Upper lobe of right lung (tissue), 1 donor: ENCODE data around the gene ABCC1. TPM values are rescaled to one million over a fixed set of nuclear protein-coding genes. Genes with fewer than 3 reads are reported as not detected.
"Not testable (repeated sequence)": the region's sequence is repeated elsewhere in the genome, so short reads cannot be mapped to it uniquely, and the experiment has no call there.

Experiments
- ATAC-seq: fragments of 200-7000 bp; cut with Tn5 transposase; one replicate; pipeline ENCODE4 v1.9.1; 2020; ENCODE audit warnings: mild to moderate bottlenecking, moderate library complexity
- DNase-seq: peaks from one replicate; pipeline ENCODE4 v3.0.0-alpha.2; 2020
- H3K27ac ChIP-seq: fragments of 200-600 bp; one replicate; pipeline ENCODE4 v1.8.0; 2022
- H3K27me3 ChIP-seq: fragments of 200-600 bp; one replicate; pipeline ENCODE4 v1.8.0; 2022; ENCODE audit warnings: mild to moderate bottlenecking
- H3K36me3 ChIP-seq: fragments of 200-600 bp; one replicate; pipeline ENCODE4 v1.8.0; 2022
- H3K4me1 ChIP-seq: fragments of 200-600 bp; one replicate; pipeline ENCODE4 v1.8.0; 2022
- H3K4me3 ChIP-seq: fragments of 200-600 bp; one replicate; pipeline ENCODE4 v1.8.0; 2022; ENCODE audit warnings: mild to moderate bottlenecking
- H3K9me3 ChIP-seq: fragments of 200-600 bp; one replicate; pipeline ENCODE4 v1.8.0; 2022
- intact Hi-C: fragments of 100-400 bp; cut with DNase I; formaldehyde crosslinking; loops from one replicate; pipeline ENCODE4 v1.11.0; 2022
- total RNA-seq: library from RNA; stranded (reverse); fragmentation: NEBNext Ultra II Directional; extraction: Animal tissue kit (Norgen Biotek cat#: 25700); gene quantifications from one replicate; pipeline ENCODE4 v1.2.1, GENCODE V29; 2021
- TF ChIP-seq, protein P1 (sequence below): fragments of 200-600 bp; IDR thresholded peaks from one replicate; pipeline ENCODE4 v1.8.0; 2022; ENCODE audit warnings: antibody characterized with exemption
- donor health status: DM: no; HTN: yes; CAD: no; lungs with severe emphysema.

ABCC1 gene
- total RNA-seq, 1 donor from 2014 or later, result 50.6 TPM

DNA sequence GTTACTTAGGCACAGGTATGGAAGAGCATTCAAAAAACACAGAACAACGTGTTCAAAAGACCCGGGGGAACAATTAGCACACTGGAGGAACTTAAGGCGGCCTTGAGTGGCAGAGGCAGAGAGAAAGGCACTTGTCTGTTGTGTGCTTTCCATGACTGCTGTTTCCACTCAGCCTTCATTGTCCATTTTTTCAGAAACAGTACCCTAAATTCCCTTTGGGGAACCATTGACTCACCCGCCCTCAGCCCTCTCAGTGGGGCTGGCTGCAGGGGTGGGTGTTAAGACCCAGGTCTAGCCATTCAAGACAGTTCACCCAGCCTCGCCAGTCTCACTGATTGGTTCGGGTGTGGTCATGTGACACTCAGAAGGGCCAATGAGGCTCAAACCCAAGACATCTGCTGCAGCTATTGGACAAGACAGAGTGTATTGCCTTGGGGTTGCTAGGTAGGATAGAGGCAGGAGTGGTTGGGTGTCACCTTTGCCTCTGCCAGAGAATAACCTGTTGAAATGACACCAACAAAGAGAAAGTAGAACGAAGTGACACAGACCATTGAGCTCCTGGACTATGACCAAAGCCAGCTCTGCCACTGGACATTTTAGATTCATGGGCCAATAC, 41.4 kb upstream of the ABCC1 start:
- DNase-seq (no peak), ATAC-seq (peak; percentile 69)
- Histone ChIP-seq H3K27ac (no peak overlapping the region), H3K4me1 (no peaks in the 10 kb centered on the region), H3K36me3 (no peaks in the 10 kb centered on the region), H3K4me3 (no peak overlapping the region), H3K9me3 (no peaks in the 10 kb centered on the region), H3K27me3 (no peaks in the 10 kb centered on the region)
- intact Hi-C loops, result no loop called here
- TF ChIP-seq, protein P1, sequence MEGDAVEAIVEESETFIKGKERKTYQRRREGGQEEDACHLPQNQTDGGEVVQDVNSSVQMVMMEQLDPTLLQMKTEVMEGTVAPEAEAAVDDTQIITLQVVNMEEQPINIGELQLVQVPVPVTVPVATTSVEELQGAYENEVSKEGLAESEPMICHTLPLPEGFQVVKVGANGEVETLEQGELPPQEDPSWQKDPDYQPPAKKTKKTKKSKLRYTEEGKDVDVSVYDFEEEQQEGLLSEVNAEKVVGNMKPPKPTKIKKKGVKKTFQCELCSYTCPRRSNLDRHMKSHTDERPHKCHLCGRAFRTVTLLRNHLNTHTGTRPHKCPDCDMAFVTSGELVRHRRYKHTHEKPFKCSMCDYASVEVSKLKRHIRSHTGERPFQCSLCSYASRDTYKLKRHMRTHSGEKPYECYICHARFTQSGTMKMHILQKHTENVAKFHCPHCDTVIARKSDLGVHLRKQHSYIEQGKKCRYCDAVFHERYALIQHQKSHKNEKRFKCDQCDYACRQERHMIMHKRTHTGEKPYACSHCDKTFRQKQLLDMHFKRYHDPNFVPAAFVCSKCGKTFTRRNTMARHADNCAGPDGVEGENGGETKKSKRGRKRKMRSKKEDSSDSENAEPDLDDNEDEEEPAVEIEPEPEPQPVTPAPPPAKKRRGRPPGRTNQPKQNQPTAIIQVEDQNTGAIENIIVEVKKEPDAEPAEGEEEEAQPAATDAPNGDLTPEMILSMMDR, result no peak

DNA sequence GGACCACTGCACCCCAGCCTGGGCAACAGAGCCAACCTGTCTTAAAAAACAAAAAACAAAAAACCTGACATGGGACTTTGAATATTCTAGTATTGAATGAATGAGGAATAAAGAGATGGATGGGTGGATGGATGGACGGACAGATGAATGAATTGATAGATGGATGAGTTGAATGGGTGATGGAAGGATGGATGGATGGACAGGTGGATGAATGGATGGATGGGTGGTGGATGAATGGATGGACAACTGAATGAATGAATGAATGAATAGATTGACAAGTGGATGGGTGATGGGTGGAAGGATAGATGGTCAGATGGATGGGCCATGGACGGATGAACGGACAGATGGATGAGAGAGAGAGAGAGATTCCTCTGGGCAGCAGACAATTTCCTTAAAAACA, 38.2 kb upstream of the ABCC1 start:
- TF ChIP-seq, protein P1, result no peak

DNA sequence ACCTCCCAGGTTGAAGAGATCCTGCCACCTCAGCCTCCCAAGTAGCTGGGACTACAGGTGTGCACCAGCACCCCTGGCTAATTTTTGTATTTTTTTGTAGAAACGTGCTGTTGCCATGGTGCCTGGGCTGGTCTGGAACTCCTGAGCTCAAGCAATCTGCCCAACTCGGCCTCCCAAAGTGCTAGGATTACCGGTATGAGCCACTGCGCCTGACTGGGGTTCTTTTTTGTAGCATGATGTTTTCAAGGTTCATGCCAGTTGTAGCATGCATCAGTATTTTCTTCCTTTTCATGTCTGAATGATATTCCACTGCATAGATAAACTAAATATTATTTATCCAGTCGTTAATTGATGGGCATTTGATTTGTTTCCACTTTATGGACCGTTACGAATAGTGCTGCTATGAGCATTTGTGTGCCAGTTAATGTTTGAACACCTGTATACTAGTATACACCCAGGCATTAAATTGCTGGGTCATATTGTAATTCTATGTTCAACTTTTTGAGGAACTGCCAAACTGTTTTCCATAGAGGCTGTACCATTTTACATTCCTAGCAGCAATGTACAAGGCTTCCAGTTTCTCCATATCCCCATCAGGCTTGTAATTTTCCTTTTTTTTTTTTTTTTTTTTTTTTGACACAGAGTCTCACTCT, 36.2 kb upstream of the ABCC1 start:
- no peaks in the 10 kb centered on the region for H3K36me3 ChIP-seq
- H3K4me3 ChIP-seq, result no peak overlapping the region
- no peaks in the 10 kb centered on the region for H3K9me3 ChIP-seq
- intact Hi-C loops, result no loop called here
- H3K27me3 ChIP-seq, result no peaks in the 10 kb centered on the region
- no peaks in the 10 kb centered on the region for H3K4me1 ChIP-seq
- no peak overlapping the region for H3K27ac ChIP-seq
- ATAC-seq (no peak), DNase-seq (peak; percentile 38)
- TF ChIP-seq, protein P1, result no peak

More for the DNA sequence above, 38.2 kb upstream of the ABCC1 start:
- DNase-seq, result peak; percentile 3
- intact Hi-C loops, result no loop called here
- no peaks in the 10 kb centered on the region for H3K4me1 ChIP-seq
- no peak overlapping the region for H3K4me3 ChIP-seq
- no peaks in the 10 kb centered on the region for H3K9me3 ChIP-seq
- H3K27ac ChIP-seq, result no peak overlapping the region
- H3K36me3 ChIP-seq, result no peaks in the 10 kb centered on the region
- ATAC-seq, result no peak
- H3K27me3 ChIP-seq, result no peaks in the 10 kb centered on the region

DNA sequence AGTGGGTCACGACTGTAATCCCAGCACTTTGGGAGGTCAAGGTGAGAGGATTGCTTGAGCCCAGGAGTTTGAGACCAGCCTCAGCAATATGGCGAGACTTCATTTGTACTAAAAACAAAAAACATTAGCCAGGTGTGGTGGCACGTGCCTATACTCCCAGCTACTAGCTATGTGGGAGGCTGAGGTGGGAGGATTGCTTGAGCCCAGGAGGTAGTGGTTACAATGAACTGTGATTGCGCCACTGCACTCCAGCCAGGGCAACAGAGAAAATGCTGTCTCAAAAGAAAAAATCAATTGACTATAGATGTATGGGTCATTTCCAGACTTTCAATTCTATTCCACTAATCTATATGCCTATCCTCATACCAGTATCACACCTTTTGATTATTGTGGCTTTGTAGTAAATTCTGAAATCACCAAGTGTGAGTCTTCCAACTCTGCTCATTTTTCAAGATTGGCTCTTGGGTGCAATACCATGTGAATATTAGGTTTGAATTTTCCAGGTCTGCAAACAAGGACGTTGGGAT, 33.8 kb upstream of the ABCC1 start:
- H3K4me1 ChIP-seq, result no peaks in the 10 kb centered on the region
- H3K27ac ChIP-seq, result no peak overlapping the region
- no peak for DNase-seq
- no peak for ATAC-seq
- intact Hi-C loops, result no loop called here
- no peaks in the 10 kb centered on the region for H3K36me3 ChIP-seq
- H3K4me3 ChIP-seq, result no peak overlapping the region
- H3K27me3 ChIP-seq, result no peaks in the 10 kb centered on the region
- H3K9me3 ChIP-seq, result no peaks in the 10 kb centered on the region
- TF ChIP-seq, protein P1, result no peak

DNA sequence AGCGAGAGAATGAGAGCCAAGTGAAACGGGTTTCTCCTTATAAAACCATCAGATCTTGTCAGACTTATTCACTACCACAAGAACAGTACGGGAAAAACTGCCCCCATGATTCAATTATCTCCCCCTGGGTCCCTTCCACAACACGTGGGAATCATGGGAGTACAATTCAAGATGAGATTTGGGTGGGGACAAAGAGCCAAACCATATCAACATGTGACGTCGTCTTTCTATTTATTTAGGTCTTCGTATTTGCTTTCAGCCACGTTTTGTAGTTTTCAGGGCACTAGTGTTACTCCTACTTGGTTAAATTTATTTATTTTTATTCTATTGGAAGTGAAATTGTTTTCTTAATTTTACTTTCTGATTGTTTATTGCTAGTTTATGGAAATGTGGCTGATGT, 33.1 kb upstream of the ABCC1 start:
- Histone ChIP-seq H3K4me1 (no peaks in the 10 kb centered on the region), H3K36me3 (no peaks in the 10 kb centered on the region), H3K9me3 (no peaks in the 10 kb centered on the region), H3K27me3 (no peaks in the 10 kb centered on the region), H3K4me3 (no peak overlapping the region), H3K27ac (no peak overlapping the region)
- DNase-seq, result no peak
- intact Hi-C loops, result no loop called here
- ATAC-seq, result no peak
- TF ChIP-seq, protein P1, result no peak

DNA sequence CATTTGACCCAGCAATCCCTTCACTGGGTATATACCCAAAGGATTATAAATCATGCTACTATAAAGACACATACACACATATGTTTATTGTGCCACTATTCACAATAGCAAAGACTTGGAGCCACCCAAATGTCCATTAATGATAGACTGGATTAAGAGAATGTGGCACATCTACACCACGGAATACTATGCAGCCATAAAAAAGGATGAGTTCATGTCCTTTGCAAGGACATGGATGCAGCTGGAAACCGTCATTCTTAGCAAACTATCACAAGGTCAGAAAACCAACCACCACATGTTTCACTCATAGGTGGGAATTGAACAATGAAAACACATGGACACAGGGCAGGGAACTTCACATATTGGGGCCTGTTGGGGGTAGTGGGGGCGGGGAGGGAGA, 31.1 kb upstream of the ABCC1 start:
- H3K4me3 ChIP-seq, intact Hi-C loops, ATAC-seq, DNase-seq, H3K36me3 ChIP-seq, H3K9me3 ChIP-seq, H3K27ac ChIP-seq, H3K4me1 ChIP-seq, H3K27me3 ChIP-seq: not testable (repeated sequence)
